ENCODE data around the gene LRRC4B. TPM values are rescaled to one million over a fixed set of nuclear protein-coding genes. Genes with fewer than 3 reads are reported as not detected.

Gene LRRC4B
- polyA plus RNA-seq, 1 donor (not counting 4 experiments of a cell fraction or from before 2014, with no cell fraction given), result not detected

DNA sequence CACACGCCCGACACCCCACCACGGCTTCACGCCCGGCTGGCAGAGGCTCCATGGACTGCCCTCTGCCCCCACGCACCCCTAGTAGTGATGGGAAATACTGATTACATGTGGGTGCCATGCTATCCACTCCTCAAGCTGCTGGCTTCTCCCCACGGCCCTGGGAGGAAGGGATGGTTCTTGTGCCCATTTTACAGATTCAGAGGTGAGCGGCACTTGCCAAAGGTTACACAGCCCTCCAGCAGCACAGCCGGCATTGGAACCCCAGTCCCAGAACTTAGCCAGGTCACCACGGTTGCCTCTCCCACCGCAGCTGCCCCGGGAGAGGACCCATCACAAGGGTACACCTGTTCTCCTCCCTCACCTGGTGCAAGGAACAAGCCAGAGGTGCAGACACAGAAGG, 13.2 kb downstream of the LRRC4B start:
- dilution Hi-C loops (cut with MboI; ENCODE audit: extremely low pct_ligation_motif_present, low sequenced_read_pairs), result no loop called here
- H3K27me3 ChIP-seq (ENCODE audit: control insufficient read depth, extremely low read depth, insufficient read depth, low read length), result peaks cover 49% of the 10 kb centered on the region

GRCh38 chr19:50554212-50554611, 14.0 kb downstream of the LRRC4B start:
- Histone ChIP-seq H3K4me2 (ENCODE audit: control insufficient read depth, extremely low read depth, insufficient read depth, low read depth, low read length) (no peak overlapping the region), H3K36me3 (ENCODE audit: control insufficient read depth in 2 of 2, extremely low read depth in 1 of 2, insufficient read depth in 2 of 2, low read length in 2 of 2) (no peaks in the 10 kb centered on the region), H3K4me1 (ENCODE audit: control insufficient read depth, extremely low read depth, insufficient read depth, low read length) (no peaks in the 10 kb centered on the region), H4K20me1 (ENCODE audit: control insufficient read depth, extremely low read depth, insufficient read depth, low read length) (no peaks in the 10 kb centered on the region), H3K27me3 (ENCODE audit: control insufficient read depth, extremely low read depth, insufficient read depth, low read length) (peaks cover 57% of the 10 kb centered on the region), H3K79me2 (ENCODE audit: control insufficient read depth, insufficient read depth, low read length) (no peaks in the 10 kb centered on the region), H3K9ac (ENCODE audit: control insufficient read depth, extremely low read depth, insufficient read depth, low read length) (no peak overlapping the region), H2AFZ (ENCODE audit: control insufficient read depth, low read length) (no peak overlapping the region), H3K9me1 (ENCODE audit: control insufficient read depth, extremely low read depth, insufficient read depth, low read length) (no peaks in the 10 kb centered on the region), H3K9me3 (ENCODE audit: control insufficient read depth, low read depth, low read length) (no peaks in the 10 kb centered on the region), H3K27ac (ENCODE audit: control insufficient read depth, insufficient read depth, low read length) (no peak overlapping the region), H3K4me3 (ENCODE audit: control insufficient read depth in 2 of 3, extremely low read depth in 1 of 3, insufficient read depth in 2 of 3, low read depth in 1 of 3, low read length in 3 of 3) (no peak overlapping the region)
- FAIRE-seq (no peak), DNase-seq (ENCODE audit: low read depth, low spot score) (no peak)
- dilution Hi-C loops (cut with MboI; ENCODE audit: extremely low pct_ligation_motif_present, low sequenced_read_pairs), result no loop called here
- no peak for TF ChIP-seq CTCF (optimal IDR thresholded peaks at IDR 0.05 in 1 of 3, IDR thresholded peaks at IDR 0.05 in 1 of 3, conservative IDR thresholded peaks at IDR 0.05 in 1 of 3; ENCODE audit: extremely low read depth in 1 of 3, insufficient read depth in 2 of 3, low read length in 3 of 3)

More for the DNA sequence above, 13.2 kb downstream of the LRRC4B start:
- Histone ChIP-seq H3K27ac (ENCODE audit: control insufficient read depth, insufficient read depth, low read length) (no peak overlapping the region), H2AFZ (ENCODE audit: control insufficient read depth, low read length) (no peak overlapping the region), H3K4me1 (ENCODE audit: control insufficient read depth, extremely low read depth, insufficient read depth, low read length) (no peaks in the 10 kb centered on the region), H4K20me1 (ENCODE audit: control insufficient read depth, extremely low read depth, insufficient read depth, low read length) (no peaks in the 10 kb centered on the region), H3K9ac (ENCODE audit: control insufficient read depth, extremely low read depth, insufficient read depth, low read length) (no peak overlapping the region), H3K36me3 (ENCODE audit: control insufficient read depth in 2 of 2, extremely low read depth in 1 of 2, insufficient read depth in 2 of 2, low read length in 2 of 2) (no peaks in the 10 kb centered on the region), H3K4me2 (ENCODE audit: control insufficient read depth, extremely low read depth, insufficient read depth, low read depth, low read length) (no peak overlapping the region), H3K79me2 (ENCODE audit: control insufficient read depth, insufficient read depth, low read length) (no peaks in the 10 kb centered on the region), H3K9me3 (ENCODE audit: control insufficient read depth, low read depth, low read length) (no peaks in the 10 kb centered on the region), H3K4me3 (ENCODE audit: control insufficient read depth in 2 of 3, extremely low read depth in 1 of 3, insufficient read depth in 2 of 3, low read depth in 1 of 3, low read length in 3 of 3) (no peak overlapping the region), H3K9me1 (ENCODE audit: control insufficient read depth, extremely low read depth, insufficient read depth, low read length) (no peaks in the 10 kb centered on the region)
- TF ChIP-seq CTCF (optimal IDR thresholded peaks at IDR 0.05 in 1 of 3, IDR thresholded peaks at IDR 0.05 in 1 of 3, conservative IDR thresholded peaks at IDR 0.05 in 1 of 3; ENCODE audit: extremely low read depth in 1 of 3, insufficient read depth in 2 of 3, low read length in 3 of 3), result no peak
- no peak for TF ChIP-seq EZH2 (IDR thresholded peaks at IDR 0.05; ENCODE audit: low read length)
- DNase-seq (ENCODE audit: low read depth, low spot score) (no peak), FAIRE-seq (no peak)
